ENCODE data around the gene HSPB1.
"Not testable (repeated sequence)": the region's sequence is repeated elsewhere in the genome, so short reads cannot be mapped to it uniquely, and the experiment has no call there.

Gene HSPB1

GRCh38 chr7:76309341-76310101 lies 7.0 kb downstream of the HSPB1 start:
- DNase-seq = not testable (repeated sequence)

GRCh38 chr7:76310102-76310957 lies 7.9 kb downstream of the HSPB1 start:
- DNase-seq = no peak

GRCh38 chr7:76311838-76312237 lies 9.4 kb downstream of the HSPB1 start:
- not testable (repeated sequence) for DNase-seq

DNA sequence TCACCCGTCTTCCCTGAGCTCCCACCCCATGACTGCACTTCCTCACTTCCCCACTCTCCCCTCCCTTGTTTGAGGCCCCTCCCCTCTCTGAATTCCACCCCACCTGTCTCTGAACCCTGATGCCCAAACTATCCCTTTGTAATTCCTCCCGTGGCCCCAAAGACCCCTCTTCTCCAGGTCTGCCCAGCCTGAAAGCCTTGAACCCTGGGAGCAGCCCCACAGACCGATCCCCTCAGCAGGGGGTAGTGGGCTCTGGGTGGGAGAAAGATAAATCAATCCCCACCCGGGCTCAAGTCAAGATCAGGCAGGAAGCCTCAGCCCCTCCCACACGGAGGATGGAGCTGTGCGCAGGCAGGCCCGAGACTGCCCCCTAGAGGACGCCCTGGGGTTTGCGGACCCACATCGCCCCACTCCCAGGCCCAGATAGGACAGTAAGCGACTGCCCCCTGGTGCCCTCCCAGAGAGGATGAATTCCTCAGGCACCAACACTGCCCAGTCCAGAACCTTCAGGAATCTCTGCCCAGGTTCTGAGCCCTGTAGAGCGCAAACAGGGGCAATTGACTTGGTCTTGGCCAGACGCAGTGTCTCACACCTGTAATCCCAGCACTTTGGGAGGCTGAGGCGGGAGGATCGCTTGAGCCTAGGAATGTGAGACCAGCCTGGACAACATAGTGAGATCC lies 11.7 kb downstream of the HSPB1 start:
- peak; percentile 97 for DNase-seq

GRCh38 chr7:76314740-76315139 lies 12.3 kb downstream of the HSPB1 start:
- DNase-seq = not testable (repeated sequence)

GRCh38 chr7:76315364-76315763 lies 12.9 kb downstream of the HSPB1 start:
- no peak for DNase-seq

DNA sequence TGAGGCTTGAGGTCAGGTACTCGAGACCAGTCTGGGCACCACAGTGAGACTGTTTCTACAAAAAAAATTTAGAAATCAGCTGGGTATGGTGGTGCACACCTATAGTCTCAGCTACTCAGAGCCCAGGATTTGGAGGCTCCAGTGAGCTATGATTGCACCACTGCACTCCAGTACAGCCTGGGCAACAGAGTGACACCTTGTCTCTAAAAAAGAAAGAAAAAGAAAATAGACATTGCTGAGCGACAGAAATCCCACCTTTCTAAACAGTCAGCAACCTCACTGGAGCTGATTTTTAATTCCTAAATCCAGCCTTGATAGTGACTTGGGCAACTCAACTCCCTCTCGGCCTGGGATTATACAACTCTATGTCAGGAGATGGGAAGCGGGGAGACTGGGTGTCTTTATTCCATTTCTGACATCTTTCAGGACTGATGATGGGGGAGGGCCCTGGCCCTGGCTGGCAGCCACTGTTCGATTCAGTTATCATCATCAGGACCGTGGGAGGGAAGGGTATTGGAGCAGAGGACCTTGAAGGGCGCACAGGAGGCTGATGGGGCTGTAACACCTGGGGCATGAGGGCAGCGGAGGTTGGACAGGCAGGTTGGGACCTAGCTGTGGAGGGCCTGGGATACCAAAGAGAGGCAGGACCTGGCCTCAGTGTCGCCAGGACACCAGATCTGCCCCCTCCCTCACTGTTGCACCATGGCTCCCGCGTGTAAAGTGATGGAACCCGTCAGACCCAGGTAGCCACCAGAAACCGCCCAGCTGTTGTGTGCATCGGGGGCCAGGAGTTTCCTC lies 14.7 kb downstream of the HSPB1 start:
- no peak for DNase-seq

DNA sequence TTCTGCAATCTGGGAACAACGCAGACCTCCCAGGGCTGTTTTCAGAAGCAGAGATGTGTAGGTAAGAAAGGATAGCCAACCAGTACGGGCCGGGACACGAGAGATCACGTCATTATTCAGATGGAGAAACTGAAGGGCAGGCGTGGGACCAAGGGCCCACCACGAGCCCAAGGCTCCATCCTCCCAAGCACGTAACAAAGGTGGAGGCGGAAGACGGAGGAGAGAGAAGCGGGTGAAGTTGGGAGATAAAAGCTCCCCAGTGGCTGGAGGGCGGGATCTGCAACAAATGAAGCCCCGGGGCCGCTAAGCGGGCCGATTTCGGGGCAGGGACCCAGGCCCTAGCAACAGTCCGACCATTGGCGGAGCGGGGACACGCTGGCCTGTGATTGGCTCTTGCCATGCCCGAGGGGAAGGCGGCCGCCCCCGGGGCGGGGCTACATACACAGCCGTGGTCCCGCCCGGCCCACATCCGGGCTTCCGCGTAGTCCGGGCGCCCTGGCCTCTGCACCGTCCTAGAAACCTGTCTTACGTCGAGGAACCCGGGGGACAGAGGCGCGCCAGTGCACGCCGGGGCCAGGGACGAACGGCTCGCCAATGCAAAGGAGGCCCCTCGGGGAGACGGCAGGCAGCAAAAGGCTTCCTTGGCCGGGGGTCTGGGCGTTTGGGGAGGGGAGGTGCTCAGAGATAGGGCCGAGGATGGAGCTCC lies 15.5 kb downstream of the HSPB1 start:
- DNase-seq = peak; percentile 96

GRCh38 chr7:76318488-76319353 lies 16.2 kb downstream of the HSPB1 start:
- DNase-seq = peak; percentile 77

- DNase-seq = no peak
Measured at GRCh38 chr7:76325092-76325491, 22.6 kb downstream of the HSPB1 start.

DNA sequence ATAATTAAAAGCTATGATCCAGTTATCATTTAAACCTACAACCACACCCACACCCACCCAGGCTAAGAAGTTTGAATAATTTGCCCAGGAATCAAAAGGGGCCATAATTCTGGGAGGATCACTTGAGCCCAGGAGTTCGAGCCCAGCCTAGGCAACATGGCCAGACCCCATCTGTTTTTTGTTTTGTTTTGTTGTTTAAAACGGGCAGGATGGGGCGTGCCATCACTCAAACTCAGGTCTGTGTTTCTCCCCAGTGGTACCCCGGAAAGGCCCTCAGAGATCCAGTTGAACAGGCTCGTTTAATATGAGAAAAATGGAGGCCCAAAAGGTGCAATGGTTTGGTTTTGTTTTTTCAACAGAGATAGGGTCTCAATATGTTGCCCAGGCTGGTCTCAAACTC lies 23.3 kb downstream of the HSPB1 start:
- no peak for DNase-seq

- DNase-seq = no peak
Measured at GRCh38 chr7:76326646-76327233, 24.3 kb downstream of the HSPB1 start.

DNA sequence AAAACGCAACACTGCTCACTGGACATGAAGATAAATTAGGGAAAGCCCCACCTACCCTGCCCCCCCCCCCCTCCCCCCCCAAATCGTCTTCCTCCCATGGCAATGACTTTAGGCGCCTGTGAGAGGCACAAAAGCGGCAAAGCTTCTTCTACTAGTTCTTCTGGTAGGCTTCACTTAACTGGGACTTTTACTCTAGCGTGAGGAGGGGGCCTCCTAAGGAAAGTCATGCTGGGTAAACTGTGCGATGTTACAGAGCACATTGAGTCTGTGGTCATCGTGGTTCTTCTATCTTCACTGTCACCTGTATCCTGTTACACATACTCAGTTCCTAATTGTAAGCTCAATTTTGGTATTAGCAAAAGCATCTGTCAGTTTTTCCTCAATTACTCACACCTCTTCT lies 25.1 kb downstream of the HSPB1 start:
- no peak for DNase-seq

- DNase-seq = no peak
Measured at GRCh38 chr7:76328389-76328788, 25.9 kb downstream of the HSPB1 start.

DNA sequence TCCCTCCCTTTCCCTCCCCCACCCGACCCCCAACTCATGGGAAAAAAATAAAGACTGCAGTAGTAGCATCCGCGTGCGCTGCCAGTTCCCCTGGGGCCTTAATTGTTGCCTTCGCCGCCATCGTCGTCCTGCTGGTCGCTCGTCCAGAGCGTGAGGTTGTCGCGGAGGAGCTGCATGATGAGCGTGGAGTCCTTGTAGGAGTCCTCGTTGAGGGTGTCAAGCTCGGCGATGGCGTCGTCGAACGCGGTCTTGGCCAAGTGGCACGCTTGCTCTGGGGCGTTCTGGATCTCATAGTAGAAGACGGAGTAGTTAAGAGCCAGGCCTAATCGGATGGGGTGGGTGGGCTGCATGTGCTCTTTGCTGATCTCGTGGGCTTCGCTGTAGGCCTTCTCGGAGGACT lies 27.0 kb downstream of the HSPB1 start:
- no peak for DNase-seq

DNA sequence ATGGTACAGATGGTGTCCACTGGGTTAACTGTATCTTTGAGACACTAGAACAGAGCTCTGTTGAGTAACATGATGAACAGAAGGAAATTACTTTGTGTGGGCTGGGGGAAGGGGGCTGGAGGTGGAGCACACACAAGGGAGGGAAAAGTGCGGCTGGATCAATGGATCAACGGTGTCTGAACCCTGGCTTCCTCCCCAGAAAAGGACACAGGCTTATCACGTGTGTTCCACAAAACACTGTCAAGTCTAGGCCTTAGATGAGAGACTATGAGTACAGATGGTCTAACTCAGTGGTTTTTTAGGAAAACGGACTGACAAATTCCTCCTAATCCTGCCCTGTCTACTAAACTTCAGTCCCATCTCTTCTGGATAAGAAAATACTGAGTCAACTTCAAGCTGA lies 27.8 kb downstream of the HSPB1 start:
- no peak for DNase-seq

DNA sequence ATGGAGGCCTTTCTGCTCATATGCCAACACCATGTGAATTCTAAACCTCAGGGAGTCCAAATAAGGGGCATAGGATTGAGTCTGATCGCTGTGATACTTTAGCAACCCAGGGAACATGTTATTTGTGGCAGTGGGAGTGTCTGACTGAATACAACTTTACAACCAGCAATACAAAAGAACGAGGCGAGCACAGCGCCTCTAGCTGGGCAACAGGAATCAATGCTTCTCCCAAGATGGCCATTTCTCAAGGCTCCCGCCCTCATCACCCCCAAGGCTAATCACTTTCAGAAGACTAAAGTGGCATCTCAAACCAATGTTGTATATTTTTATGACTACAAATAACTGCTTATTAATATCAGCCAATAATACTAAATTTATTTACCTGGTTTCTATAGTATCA lies 28.2 kb downstream of the HSPB1 start:
- no peak for DNase-seq

GRCh38 chr7:76332078-76332477 lies 29.6 kb downstream of the HSPB1 start:
- no peak for DNase-seq

DNA sequence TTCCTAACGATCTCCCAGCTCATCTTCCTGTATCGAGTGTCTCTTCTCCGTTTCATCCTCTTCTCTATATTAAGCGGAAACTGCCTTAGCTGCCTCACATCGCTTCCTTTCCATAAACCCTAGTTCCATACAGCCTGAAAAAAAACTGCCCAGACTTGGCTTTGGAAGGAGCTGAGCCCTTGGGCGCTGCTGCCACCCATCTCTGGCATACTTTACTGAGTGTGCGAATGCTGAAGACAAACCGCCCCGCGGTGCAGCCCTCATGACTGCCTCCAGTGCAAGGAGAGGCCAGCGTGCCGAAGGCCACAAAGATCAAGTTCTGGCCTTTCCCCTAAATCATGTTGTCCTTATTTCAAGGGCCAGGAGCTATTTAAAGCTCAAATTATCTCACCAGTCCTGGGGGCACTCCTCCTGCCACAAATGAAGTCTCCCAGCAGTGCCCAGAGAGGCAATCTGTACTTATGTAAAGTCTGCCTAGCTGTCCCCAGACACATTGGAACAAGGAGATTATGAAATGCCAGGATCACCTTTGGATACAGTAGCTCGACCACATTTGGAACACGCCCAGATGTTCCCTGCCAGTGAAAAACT lies 31.1 kb downstream of the HSPB1 start:
- DNase-seq = no peak

DNA sequence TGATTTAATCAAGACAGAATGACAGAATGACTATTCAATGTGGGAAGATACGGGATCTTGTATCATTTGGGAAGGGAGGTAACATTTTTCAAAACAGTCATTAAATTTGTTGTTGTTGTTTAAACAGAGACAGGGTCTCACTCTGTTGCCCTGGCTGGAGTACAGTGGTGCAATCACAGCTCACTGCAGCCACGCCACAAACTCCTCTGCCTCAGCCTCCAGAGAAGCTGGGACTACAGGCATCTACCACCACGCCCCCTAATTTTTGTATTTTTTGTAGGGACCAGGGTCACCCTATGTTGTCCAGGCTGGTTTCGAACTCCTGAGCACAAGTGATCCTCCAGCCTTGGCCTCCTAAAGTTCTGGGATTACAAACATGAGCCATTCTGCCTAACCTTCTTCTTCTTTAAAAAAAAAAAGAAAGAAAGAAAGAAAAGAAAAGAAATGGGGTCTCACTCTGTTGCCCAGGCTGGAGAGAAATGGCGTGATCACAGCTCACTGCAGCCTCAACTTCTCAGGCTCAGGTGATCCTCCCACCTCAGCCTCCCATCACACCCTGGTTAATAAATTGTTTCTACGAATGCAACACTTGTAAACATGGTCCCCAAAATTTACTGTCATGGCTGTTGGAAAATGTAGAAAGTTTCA lies 32.0 kb downstream of the HSPB1 start:
- no peak for DNase-seq

All from CD4-positive, alpha-beta T cell treated with Interleukin-12 subunit alpha and Interleukin-12 subunit beta, for 1 hour (primary cell).